GM19193 (cell line): Measurements from ENCODE around the gene CACNA2D3.

ENCODE experiments used
- POLR2A ChIP-seq: IDR thresholded peaks from 4 replicates; pipeline ENCODE4 v1.6.1; 2011; ENCODE audit not compliant: insufficient read depth, insufficient read length; ENCODE audit errors: extremely low read depth

The CACNA2D3 gene

GRCh38 chr3:54261141-54261540 lies 138.8 kb downstream of the CACNA2D3 start:
- TF ChIP-seq POLR2A = no peak

GRCh38 chr3:54262541-54262940 lies 140.2 kb downstream of the CACNA2D3 start:
- TF ChIP-seq POLR2A = no peak

- no peak for TF ChIP-seq POLR2A
Measured at GRCh38 chr3:54262946-54263345, 140.6 kb downstream of the CACNA2D3 start.

GRCh38 chr3:54264050-54264449 lies 141.7 kb downstream of the CACNA2D3 start:
- TF ChIP-seq POLR2A = no peak

- no peak for TF ChIP-seq POLR2A
Measured at GRCh38 chr3:54270816-54271526, 148.6 kb downstream of the CACNA2D3 start.

GRCh38 chr3:54273791-54274190 lies 151.4 kb downstream of the CACNA2D3 start:
- no peak for TF ChIP-seq POLR2A

GRCh38 chr3:54274607-54275006 lies 152.3 kb downstream of the CACNA2D3 start:
- TF ChIP-seq POLR2A = no peak

- no peak for TF ChIP-seq POLR2A
Measured at GRCh38 chr3:54279005-54279583, 156.7 kb downstream of the CACNA2D3 start.

- TF ChIP-seq POLR2A = no peak
Measured at GRCh38 chr3:54283470-54283869, 161.1 kb downstream of the CACNA2D3 start.

GRCh38 chr3:54294214-54294613 lies 171.9 kb downstream of the CACNA2D3 start:
- TF ChIP-seq POLR2A = no peak

GRCh38 chr3:54296531-54296930 lies 174.2 kb downstream of the CACNA2D3 start:
- TF ChIP-seq POLR2A = no peak

- no peak for TF ChIP-seq POLR2A
Measured at GRCh38 chr3:54299169-54299935, 177.0 kb downstream of the CACNA2D3 start.

- no peak for TF ChIP-seq POLR2A
Measured at GRCh38 chr3:54303517-54304375, 181.4 kb downstream of the CACNA2D3 start.

- no peak for TF ChIP-seq POLR2A
Measured at GRCh38 chr3:54304877-54305276, 182.5 kb downstream of the CACNA2D3 start.
